SK-N-SH treated with all-trans-retinoic acid at 6 μM for 48 hours (cell line): ENCODE data around the gene NACA2.

Experiments
- ARNTL ChIP-seq: fragments of 450-650 bp; formaldehyde crosslinking; IDR thresholded peaks from 2 replicates; pipeline ENCODE4 v1.5.0; 2020; ENCODE audit warnings: low read depth, mild to moderate bottlenecking, moderate library complexity, borderline replicate concordance
- BACH2 ChIP-seq: fragments of 250-450 bp; sonication (Bioruptor Pico); IDR thresholded peaks from 2 replicates; pipeline ENCODE4 v1.9.0; 2021; ENCODE audit warnings: mild to moderate bottlenecking, borderline replicate concordance
- ISL1 ChIP-seq: fragments of 250-450 bp; sonication (Bioruptor Pico); IDR thresholded peaks from 2 replicates; pipeline ENCODE4 v2.1.2; 2022; ENCODE audit warnings: mild to moderate bottlenecking, moderate library complexity
- PATZ1 ChIP-seq: fragments of 250-450 bp; sonication (Bioruptor Pico); IDR thresholded peaks from 2 replicates; pipeline ENCODE4 v1.8.0; 2020; ENCODE audit warnings: mild to moderate bottlenecking, moderate library complexity, borderline replicate concordance
- POU6F1 ChIP-seq: fragments of 250-450 bp; sonication (Bioruptor Pico); IDR thresholded peaks from 2 replicates; pipeline ENCODE4 v1.8.0; 2021; ENCODE audit warnings: low read depth, mild to moderate bottlenecking, moderate library complexity, borderline replicate concordance
- SNAI2 ChIP-seq: fragments of 250-450 bp; sonication (Bioruptor Pico); IDR thresholded peaks from 2 replicates; pipeline ENCODE4 v1.5.0; 2020; ENCODE audit warnings: mild to moderate bottlenecking, moderate library complexity
- TSHZ2 ChIP-seq: fragments of 250-450 bp; sonication (Bioruptor Pico); IDR thresholded peaks from 2 replicates; pipeline ENCODE4 v1.5.0; 2020; ENCODE audit warnings: mild to moderate bottlenecking, moderate library complexity
- ZC3H10 ChIP-seq: fragments of 250-450 bp; sonication (Bioruptor Pico); IDR thresholded peaks from 2 replicates; pipeline ENCODE4 v1.5.1; 2021; ENCODE audit warnings: mild to moderate bottlenecking, moderate library complexity
- ZFP3 ChIP-seq: fragments of 250-450 bp; sonication (Bioruptor Pico); IDR thresholded peaks from 2 replicates; pipeline ENCODE4 v1.5.0; 2020; ENCODE audit warnings: mild to moderate bottlenecking, moderate library complexity
- ZFP30 ChIP-seq: fragments of 450-650 bp; formaldehyde crosslinking; IDR thresholded peaks from 2 replicates; pipeline ENCODE4 v1.5.0; 2022; ENCODE audit warnings: mild to moderate bottlenecking, moderate library complexity
- ZNF8 ChIP-seq: fragments of 450-650 bp; formaldehyde crosslinking; IDR thresholded peaks from 2 replicates; pipeline ENCODE4 v1.5.0; 2020; ENCODE audit warnings: mild to moderate bottlenecking, moderate library complexity
- TF ChIP-seq, protein P1 (sequence below): fragments of 250-450 bp; sonication (Bioruptor Pico); IDR thresholded peaks from 2 replicates; pipeline ENCODE4 v1.5.1; 2020; ENCODE audit warnings: low read depth, mild to moderate bottlenecking, moderate library complexity
- TF ChIP-seq, protein P2 (sequence below): fragments of 250-450 bp; sonication (Bioruptor Pico); IDR thresholded peaks from 2 replicates; pipeline ENCODE4 v1.5.1; 2021; ENCODE audit warnings: mild to moderate bottlenecking, moderate library complexity

- TF ChIP-seq ZFP3 (CRISPR knock-in tag) (no peak), ZFP30 (CRISPR knock-in tag) (no peak), PATZ1 (CRISPR knock-in tag) (no peak), TSHZ2 (CRISPR knock-in tag) (no peak), ARNTL (CRISPR knock-in tag) (no peak), POU6F1 (CRISPR knock-in tag) (no peak), SNAI2 (CRISPR knock-in tag) (no peak), ZC3H10 (CRISPR knock-in tag) (no peak), BACH2 (CRISPR knock-in tag) (no peak), ISL1 (no peak), ZNF8 (no peak)
- TF ChIP-seq, protein P1, sequence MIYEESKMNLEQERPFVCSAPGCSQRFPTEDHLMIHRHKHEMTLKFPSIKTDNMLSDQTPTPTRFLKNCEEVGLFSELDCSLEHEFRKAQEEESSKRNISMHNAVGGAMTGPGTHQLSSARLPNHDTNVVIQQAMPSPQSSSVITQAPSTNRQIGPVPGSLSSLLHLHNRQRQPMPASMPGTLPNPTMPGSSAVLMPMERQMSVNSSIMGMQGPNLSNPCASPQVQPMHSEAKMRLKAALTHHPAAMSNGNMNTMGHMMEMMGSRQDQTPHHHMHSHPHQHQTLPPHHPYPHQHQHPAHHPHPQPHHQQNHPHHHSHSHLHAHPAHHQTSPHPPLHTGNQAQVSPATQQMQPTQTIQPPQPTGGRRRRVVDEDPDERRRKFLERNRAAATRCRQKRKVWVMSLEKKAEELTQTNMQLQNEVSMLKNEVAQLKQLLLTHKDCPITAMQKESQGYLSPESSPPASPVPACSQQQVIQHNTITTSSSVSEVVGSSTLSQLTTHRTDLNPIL (CRISPR knock-in tag), result no peak
- TF ChIP-seq, protein P2, sequence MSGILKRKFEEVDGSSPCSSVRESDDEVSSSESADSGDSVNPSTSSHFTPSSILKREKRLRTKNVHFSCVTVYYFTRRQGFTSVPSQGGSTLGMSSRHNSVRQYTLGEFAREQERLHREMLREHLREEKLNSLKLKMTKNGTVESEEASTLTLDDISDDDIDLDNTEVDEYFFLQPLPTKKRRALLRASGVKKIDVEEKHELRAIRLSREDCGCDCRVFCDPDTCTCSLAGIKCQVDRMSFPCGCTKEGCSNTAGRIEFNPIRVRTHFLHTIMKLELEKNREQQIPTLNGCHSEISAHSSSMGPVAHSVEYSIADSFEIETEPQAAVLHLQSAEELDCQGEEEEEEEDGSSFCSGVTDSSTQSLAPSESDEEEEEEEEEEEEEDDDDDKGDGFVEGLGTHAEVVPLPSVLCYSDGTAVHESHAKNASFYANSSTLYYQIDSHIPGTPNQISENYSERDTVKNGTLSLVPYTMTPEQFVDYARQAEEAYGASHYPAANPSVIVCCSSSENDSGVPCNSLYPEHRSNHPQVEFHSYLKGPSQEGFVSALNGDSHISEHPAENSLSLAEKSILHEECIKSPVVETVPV, result no peak
These were observed 11.7 kb downstream of the NACA2 start for GRCh38 chr17:61579347-61579746.
